ENCODE data around the gene UBE2F.
"Not testable (repeated sequence)": the region's sequence is repeated elsewhere in the genome, so short reads cannot be mapped to it uniquely, and the experiment has no call there.

The UBE2F gene

GRCh38 chr2:237978058-237978712, 11.4 kb downstream of the UBE2F start:
- DNase-seq = peak in 47 of 56 donors; percentile 17 to 76 (median 53)

GRCh38 chr2:237979331-237979730, 12.5 kb downstream of the UBE2F start:
- no peak for DNase-seq

- peak in 37 of 56 donors; percentile 3 to 80 (median 38) for DNase-seq
Observed at GRCh38 chr2:237980087-237980486, 13.3 kb downstream of the UBE2F start.

GRCh38 chr2:237980751-237981150, 13.9 kb downstream of the UBE2F start:
- DNase-seq = no peak

GRCh38 chr2:237981621-237982020, 14.8 kb downstream of the UBE2F start:
- DNase-seq = not testable (repeated sequence)

- DNase-seq = no peak
Observed at GRCh38 chr2:237982039-237982725, 15.4 kb downstream of the UBE2F start.

- no peak for DNase-seq
Observed at GRCh38 chr2:237983922-237984321, 17.1 kb downstream of the UBE2F start.

- no peak for DNase-seq
Observed at GRCh38 chr2:237987268-237987667, 20.5 kb downstream of the UBE2F start.

- DNase-seq = no peak
Observed at GRCh38 chr2:237993701-237994100, 26.9 kb downstream of the UBE2F start.

- DNase-seq = no peak
Observed at GRCh38 chr2:237995036-237995435, 28.2 kb downstream of the UBE2F start.

- no peak for DNase-seq
Observed at GRCh38 chr2:237996021-237996593, 29.3 kb downstream of the UBE2F start.

- no peak for DNase-seq
Observed at GRCh38 chr2:237997521-237997920, 30.7 kb downstream of the UBE2F start.

GRCh38 chr2:237998530-237998929, 31.7 kb downstream of the UBE2F start:
- no peak for DNase-seq

- no peak for DNase-seq
Observed at GRCh38 chr2:238003234-238004031, 36.6 kb downstream of the UBE2F start.

GRCh38 chr2:238004077-238004830, 37.4 kb downstream of the UBE2F start:
- DNase-seq = no peak

GRCh38 chr2:238005528-238005927, 38.7 kb downstream of the UBE2F start:
- no peak for DNase-seq

GRCh38 chr2:238006510-238006909, 39.7 kb downstream of the UBE2F start:
- no peak for DNase-seq

- DNase-seq = no peak
Observed at GRCh38 chr2:238007924-238008323, 41.1 kb downstream of the UBE2F start.

GRCh38 chr2:238009563-238009962, 42.7 kb downstream of the UBE2F start:
- peak in 42 of 56 donors; percentile 4 to 79 (median 45) for DNase-seq

- no peak for DNase-seq
Observed at GRCh38 chr2:238010572-238010971, 43.8 kb downstream of the UBE2F start.

GRCh38 chr2:238013806-238014205, 47.0 kb downstream of the UBE2F start:
- no peak for DNase-seq

Data from nucleus accumbens (tissue), 56 donors.